GM12873 (cell line): ENCODE results near the gene VAPB.

Experiments
- TF ChIP-seq, protein P1 (sequence below): IDR thresholded peaks from 2 replicates; pipeline ENCODE4 v1.5.1; 2012; ENCODE audit warnings: low read depth, mild to moderate bottlenecking, moderate library complexity, low read length, control low read depth; ENCODE audit not compliant: insufficient read depth; ENCODE audit errors: missing control alignments

VAPB gene

DNA sequence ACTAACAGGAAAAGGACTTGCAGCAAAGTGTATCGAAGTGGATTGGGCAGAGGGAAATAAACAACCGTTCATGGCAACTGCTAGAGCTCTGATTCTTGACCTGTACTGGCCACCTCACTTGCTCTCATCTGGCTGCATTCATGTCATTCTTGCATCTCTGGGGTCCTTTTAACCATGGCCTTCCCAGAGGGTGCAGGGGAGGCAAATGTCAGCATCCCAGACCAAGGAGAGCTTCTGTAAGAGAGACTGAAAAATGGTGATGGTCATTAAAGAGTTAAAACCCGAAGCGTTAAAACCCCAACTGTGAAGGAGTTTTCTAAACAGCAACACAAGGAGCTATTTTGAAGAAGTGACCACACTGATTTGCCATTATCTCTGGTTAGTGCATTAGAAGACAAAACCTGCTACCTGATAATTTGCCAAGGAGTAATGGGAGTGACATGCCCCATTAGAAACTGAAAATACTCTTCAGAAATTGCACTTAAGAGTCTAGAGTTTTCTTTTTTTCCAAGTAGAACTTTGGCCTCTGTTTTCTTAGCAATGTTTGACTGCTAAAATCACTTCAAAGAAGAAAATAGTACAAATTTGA, 63.7 kb downstream of the VAPB start:
- TF ChIP-seq, protein P1, sequence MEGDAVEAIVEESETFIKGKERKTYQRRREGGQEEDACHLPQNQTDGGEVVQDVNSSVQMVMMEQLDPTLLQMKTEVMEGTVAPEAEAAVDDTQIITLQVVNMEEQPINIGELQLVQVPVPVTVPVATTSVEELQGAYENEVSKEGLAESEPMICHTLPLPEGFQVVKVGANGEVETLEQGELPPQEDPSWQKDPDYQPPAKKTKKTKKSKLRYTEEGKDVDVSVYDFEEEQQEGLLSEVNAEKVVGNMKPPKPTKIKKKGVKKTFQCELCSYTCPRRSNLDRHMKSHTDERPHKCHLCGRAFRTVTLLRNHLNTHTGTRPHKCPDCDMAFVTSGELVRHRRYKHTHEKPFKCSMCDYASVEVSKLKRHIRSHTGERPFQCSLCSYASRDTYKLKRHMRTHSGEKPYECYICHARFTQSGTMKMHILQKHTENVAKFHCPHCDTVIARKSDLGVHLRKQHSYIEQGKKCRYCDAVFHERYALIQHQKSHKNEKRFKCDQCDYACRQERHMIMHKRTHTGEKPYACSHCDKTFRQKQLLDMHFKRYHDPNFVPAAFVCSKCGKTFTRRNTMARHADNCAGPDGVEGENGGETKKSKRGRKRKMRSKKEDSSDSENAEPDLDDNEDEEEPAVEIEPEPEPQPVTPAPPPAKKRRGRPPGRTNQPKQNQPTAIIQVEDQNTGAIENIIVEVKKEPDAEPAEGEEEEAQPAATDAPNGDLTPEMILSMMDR = no peak

DNA sequence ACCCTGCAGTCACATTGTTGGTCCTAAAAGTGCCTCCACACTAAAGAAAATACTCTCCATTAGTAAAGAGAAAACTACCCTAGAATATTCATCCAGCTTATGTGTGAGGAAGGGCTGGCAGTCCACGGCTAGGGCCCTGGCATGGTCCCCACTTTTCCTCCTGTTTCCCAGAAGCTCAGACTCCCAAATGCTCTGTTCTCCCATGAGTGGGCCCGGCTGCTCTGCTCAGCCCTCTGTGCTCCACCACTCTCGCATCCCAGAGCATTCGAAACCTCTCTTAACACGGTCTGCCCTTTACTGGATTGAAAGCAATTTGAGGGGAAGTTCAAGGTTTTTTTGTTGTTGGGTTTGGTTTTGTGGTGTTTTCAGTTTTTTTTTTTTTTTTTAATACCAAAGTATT, 64.4 kb downstream of the VAPB start:
- TF ChIP-seq, protein P1 = no peak

DNA sequence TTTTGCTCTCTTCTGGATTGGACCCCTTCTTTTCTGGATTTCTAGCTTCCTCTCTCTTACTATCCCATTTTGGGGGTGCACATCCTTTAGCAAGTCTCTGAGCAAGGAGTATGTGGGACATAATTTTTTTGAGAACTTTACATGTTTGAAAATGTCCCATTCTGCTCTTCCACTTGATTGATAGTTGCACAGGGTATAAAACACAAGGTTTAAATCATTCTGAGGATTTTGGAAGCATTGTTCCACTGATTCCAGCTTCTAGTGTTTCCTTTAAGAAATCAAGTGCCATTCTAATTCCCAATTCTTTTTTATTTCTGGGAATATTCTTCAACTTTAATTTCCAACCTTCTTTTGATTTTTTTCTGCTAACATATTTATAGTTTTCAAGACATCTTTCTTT, 65.4 kb downstream of the VAPB start:
- TF ChIP-seq, protein P1 = no peak

DNA sequence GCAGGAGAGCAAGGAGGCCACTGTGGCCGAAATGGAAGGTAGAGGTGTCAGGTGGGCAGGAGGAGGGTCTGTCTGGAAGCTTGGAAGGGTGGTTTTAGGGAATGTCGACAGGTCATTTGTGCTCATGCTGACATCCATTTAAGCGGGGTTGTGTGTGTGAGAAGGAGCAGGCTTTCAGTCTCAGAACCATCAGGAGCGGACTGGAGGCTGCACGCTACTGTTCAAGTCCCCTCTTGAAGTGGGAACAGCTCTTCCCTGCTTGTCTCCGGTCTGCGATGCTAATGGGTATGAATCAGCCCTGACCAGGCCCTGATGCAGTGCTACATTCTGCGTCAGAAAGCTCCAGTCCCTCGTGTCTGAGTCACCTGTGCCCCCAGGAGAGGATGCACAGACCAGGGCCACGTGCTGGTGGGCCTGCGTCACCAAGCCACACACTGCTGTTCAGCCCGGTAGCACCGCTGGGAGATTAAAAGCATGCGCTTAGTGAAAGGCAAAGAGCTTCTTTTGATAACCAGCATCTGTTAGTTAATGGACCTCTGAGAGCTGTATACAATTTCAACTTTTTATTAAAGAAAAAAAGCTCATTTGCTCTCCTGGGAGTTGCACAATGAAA, 68.2 kb downstream of the VAPB start:
- TF ChIP-seq, protein P1 = no peak

DNA sequence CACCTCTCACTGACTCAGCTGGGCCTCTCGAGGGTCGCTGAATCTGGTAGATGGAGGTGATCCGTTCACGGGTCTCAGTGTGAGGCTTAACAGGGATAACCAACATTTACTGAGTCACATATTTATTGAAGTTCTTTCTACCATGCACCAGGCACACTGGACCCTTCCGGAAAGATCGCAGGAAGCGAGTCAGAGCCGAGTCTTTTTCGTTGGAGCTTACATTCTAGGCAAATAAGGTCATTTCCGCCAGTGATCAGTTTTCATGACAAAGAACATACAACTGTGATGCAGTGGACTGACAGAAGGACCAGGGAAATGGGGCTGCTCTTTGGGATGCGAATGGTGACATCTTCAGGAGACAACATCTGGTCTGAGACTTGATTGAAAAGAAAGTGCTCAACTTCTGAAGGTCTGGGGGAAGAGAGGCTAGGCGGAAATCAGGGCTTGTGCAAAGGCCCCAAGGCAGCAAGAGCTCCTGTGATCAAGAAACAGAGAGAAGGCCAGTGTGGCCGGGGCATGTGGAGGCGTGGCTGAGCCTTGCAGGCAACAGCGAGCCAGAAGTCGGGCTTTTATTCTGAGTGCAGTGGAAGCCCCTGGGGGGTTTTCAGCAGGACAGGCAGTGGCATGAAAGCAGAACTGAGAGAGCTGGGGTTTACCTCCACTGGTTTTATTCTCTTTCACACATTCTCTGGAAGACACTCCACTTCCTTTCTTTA, 69.5 kb downstream of the VAPB start:
- TF ChIP-seq, protein P1 = no peak

DNA sequence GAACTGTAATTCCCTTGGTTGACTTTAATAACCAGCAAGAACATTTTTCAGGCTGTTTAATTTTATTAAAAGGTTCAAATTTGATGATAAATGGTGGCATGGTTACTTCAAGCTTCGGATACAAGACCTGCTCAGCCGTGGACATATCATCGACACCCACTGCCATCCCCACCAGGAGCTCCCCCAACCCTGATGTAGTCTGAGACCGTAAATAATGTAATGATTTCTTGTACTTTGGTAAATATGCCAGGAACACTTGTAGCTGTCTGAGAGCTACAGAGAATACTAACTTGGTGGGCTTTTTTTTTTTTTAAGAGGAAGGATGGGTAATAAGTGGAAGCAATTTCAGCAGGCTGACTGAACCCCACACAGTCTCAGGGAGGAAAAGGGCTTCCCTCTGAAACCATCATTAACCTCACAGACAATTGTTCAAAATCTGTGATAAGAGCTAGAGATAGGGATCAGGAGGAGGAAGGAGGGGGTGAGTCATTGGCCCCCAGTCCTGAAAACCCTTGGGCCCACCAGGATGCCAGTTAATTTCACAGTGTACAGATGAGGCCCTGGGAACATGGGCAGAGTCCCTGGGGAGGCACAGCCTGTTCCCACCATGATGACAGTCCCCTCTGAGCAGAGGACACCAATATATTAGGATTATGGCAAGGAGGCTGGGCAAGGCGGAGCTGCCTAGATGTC, 70.2 kb downstream of the VAPB start:
- TF ChIP-seq, protein P1 = no peak

DNA sequence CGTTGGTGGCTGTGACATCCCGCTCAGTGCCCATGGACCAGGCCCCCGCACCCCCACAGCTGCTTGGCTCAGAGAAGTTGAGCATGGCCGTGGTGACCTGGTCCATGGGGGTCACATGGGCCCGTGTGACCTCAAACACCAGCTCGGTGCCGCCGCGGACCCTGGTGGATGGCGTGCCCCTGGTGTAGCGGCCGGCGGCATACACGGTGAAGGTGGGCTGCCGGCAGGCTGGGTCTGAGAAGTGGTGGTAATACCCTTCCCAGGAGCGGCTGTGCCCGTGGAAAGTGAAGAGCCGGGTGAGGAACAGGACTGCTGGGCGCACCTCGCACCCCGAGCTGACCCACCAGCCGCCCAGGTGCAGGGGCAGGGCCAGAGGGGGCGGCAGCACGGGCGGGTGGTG, 72.1 kb downstream of the VAPB start:
- TF ChIP-seq, protein P1 = no peak
